ENCODE results near the gene DCTN2. TPM values are rescaled to one million over a fixed set of nuclear protein-coding genes. Genes with fewer than 3 reads are reported as not detected.
"Not testable (repeated sequence)": the region's sequence is repeated elsewhere in the genome, so short reads cannot be mapped to it uniquely, and the experiment has no call there.

Gene DCTN2
- total RNA-seq, 4 donors from 2014 or later: 92.9 to 138 (median 130) TPM

- 3% methylated on average over 31 to 32 of the region's 69 CpGs for WGBS, 2 donors
- Histone ChIP-seq H3K4me3 (peak within 1 kb of the TSS; percentile 70 to 91 (median 82)), H3K9me3 (no peaks in the 10 kb centered on the region), H3K27me3 (no peaks in the 10 kb centered on the region), H3K4me1 (peaks cover 0 to 25% (median 9%) of the 10 kb centered on the region in 4 donors), H3K36me3 (peaks cover 0 to 21% (median 0%) of the 10 kb centered on the region in 3 donors), H3K27ac (peak within 1 kb of the TSS; percentile 55 to 90 (median 86))
- DNase-seq (ENCODE audit: low spot score in 2 of 2): peak; percentile 65
- TF ChIP-seq EP300 (IDR thresholded peaks at IDR 0.05) (peak; percentile 9 to 63), CTCF (IDR thresholded peaks at IDR 0.05) (no peak), POLR2A (IDR thresholded peaks at IDR 0.05) (peak in 1 of 2 donors; percentile 50)
These were observed 44.1 kb upstream of the DCTN2 start, which contains the start of gene PIP4K2C for GRCh38 chr12:57590864-57591781. Gene PIP4K2C (plus strand): TSS chr12:57591192. CDS start chr12:57591290, 98 bp downstream.

- 10 to 11% methylated on average over 2 of the region's 2 CpGs for WGBS, 2 donors
- no peaks in the 10 kb centered on the region for H3K27me3 ChIP-seq
- peak overlapping the region; percentile 55 to 90 (median 86) for H3K27ac ChIP-seq
- peaks cover 0 to 15% (median 0%) of the 10 kb centered on the region in 3 donors for H3K36me3 ChIP-seq
- DNase-seq (ENCODE audit: low spot score in 2 of 2): no peak
- no peaks in the 10 kb centered on the region for H3K9me3 ChIP-seq
- peak overlapping the region; percentile 70 to 91 (median 82) for H3K4me3 ChIP-seq
- no peak for TF ChIP-seq POLR2A (IDR thresholded peaks at IDR 0.05)
- no peak for TF ChIP-seq CTCF (IDR thresholded peaks at IDR 0.05)
- TF ChIP-seq EP300 (IDR thresholded peaks at IDR 0.05): no peak
- H3K4me1 ChIP-seq: peaks cover 0 to 25% (median 9%) of the 10 kb centered on the region in 4 donors
These were observed 43.5 kb upstream of the DCTN2 start for GRCh38 chr12:57590479-57590863.

GRCh38 chr12:57588951-57589610, 42.1 kb upstream of the DCTN2 start:
- not testable (repeated sequence) for H3K4me3 ChIP-seq; H3K27ac ChIP-seq; H3K27me3 ChIP-seq; H3K36me3 ChIP-seq; H3K9me3 ChIP-seq; DNase-seq (ENCODE audit: low spot score in 2 of 2)
- H3K4me1 ChIP-seq: peaks cover 0 to 25% (median 9%) of the 10 kb centered on the region in 4 donors
- 89 to 90% methylated on average over 15 of the region's 15 CpGs for WGBS, 2 donors

GRCh38 chr12:57586832-57587429, 39.9 kb upstream of the DCTN2 start:
- 83% methylated on average over 3 of the region's 3 CpGs for WGBS, 2 donors
- Histone ChIP-seq H3K4me1 (peaks cover 0 to 11% (median 7%) of the 10 kb centered on the region in 4 donors), H3K27ac (no peak overlapping the region), H3K9me3 (no peaks in the 10 kb centered on the region), H3K36me3 (no peaks in the 10 kb centered on the region), H3K4me3 (no peak overlapping the region), H3K27me3 (no peaks in the 10 kb centered on the region)
- DNase-seq (ENCODE audit: low spot score in 2 of 2): no peak
- TF ChIP-seq CTCF (IDR thresholded peaks at IDR 0.05) (no peak), POLR2A (IDR thresholded peaks at IDR 0.05) (no peak), EP300 (IDR thresholded peaks at IDR 0.05) (no peak)

GRCh38 chr12:57586128-57586527, 39.1 kb upstream of the DCTN2 start:
- Histone ChIP-seq H3K27me3 (no peaks in the 10 kb centered on the region), H3K9me3 (no peaks in the 10 kb centered on the region), H3K4me3 (no peak overlapping the region), H3K27ac (no peak overlapping the region), H3K36me3 (no peaks in the 10 kb centered on the region), H3K4me1 (peaks cover 0 to 7% (median 6%) of the 10 kb centered on the region in 4 donors)
- WGBS, 2 donors: 91 to 94% methylated on average over 3 of the region's 3 CpGs
- DNase-seq (ENCODE audit: low spot score in 2 of 2): no peak
- TF ChIP-seq POLR2A (IDR thresholded peaks at IDR 0.05) (no peak), CTCF (IDR thresholded peaks at IDR 0.05) (no peak), EP300 (IDR thresholded peaks at IDR 0.05) (no peak)
